Embryonic facial prominence (tissue), 1 donor: Measurements from ENCODE around the gene WNK3.

ENCODE experiments used
- DNase-seq: peaks from one replicate; pipeline ENCODE4 v3.0.0-alpha.2; 2016; ENCODE audit errors: extremely low spot score

WNK3 gene

DNA sequence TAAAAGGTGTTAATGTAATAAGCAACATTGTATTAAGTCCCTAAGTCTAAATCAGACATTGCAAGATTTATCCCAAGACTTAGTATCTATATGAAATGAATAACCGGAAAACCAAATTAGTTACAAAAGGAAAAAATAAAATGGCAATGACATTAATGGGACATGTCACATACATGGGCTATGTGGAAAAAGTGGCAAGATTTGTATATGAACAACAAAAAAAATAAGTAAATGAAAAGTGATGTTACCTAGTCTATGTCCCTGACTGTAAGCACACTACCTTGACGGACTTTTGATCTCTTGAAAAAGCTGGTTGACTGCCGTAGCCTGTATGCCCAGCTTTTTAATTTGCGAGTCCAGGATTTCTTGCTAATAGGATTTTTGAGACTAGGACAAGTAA lies 119.3 kb downstream of the WNK3 start:
- DNase-seq, result no peak

- DNase-seq, result no peak
Measured at GRCh38 chrX:54237014-54237413, 120.8 kb downstream of the WNK3 start.

DNA sequence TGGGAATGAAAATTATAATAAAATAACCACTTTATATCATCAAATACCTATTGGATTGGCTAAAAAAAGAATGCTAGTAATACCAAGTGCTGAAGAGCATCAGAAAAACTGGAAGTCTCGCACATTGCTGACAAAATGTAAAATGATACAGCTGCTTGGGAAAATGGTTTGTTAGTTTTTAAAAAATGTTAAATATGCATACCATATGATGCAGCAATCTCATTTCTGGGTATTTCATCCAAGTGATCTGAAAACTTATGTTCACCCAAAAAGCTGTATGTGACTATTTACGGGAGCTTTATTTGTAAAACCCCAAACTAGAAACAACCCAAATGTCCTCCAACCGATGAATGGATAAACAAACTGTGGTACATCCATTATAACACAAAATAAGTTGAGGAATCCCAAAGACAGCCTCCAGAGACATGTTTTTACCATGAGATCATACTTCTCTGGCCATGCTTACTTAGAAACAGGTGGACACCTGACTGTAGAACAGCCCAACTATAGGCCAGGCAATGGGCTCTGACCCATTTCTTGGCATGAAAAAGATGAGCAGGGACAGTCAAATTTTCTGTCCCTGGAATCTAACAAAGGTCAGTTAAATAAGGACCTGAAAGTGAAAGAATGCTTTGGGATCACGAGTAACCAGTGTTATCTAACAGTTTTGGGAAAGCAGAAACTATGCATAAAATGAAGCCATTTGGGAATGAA lies 127.3 kb downstream of the WNK3 start:
- no peak for DNase-seq

DNA sequence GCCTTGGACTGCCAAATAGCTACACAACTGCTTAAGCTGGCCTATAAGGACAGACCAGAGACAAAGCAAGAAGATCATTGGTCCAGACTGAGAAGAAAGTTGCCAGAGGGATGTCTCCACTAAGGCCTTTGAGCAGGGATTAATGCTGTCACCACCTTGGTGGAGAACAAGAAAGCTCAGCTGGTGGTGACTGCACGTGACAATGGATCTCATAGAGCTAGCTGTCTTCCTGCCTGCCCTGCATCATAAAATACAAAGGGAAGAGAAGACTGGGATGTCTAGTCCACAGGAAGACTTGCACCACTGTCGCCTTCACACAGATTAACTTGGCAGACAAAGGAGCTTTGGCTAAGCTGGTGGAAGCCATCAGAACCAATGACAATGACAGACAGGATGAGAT lies 134.3 kb downstream of the WNK3 start:
- no peak for DNase-seq

- no peak for DNase-seq
Measured at GRCh38 chrX:54213603-54214002, 144.2 kb downstream of the WNK3 start.

GRCh38 chrX:54208531-54208930 lies 149.3 kb downstream of the WNK3 start:
- no peak for DNase-seq

GRCh38 chrX:54198262-54198661 lies 159.6 kb downstream of the WNK3 start:
- no peak for DNase-seq

- DNase-seq, result no peak
Measured at GRCh38 chrX:54194982-54195588, 162.8 kb downstream of the WNK3 start.

GRCh38 chrX:54193085-54193821 lies 164.6 kb downstream of the WNK3 start:
- DNase-seq, result no peak

DNA sequence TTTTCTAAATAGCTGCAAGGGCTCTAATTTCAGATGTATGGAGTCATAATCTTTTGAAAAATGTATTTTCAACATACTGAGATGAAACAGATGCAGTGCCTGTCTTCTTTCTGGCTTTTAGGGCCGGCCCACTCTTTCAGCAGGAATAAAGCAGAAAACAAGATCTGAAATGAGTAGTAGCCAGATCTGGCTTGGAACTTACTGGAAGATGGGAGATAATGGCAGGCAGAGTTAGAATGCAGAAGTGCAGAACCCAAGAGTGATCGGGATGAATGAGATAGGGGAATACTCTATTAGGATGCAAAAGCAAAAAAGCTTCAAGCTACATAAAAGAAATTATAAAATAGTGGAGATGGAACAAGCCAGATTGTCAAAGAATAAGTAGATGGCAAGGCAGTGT lies 173.4 kb downstream of the WNK3 start:
- DNase-seq, result no peak

- peak; percentile 60 for DNase-seq
Measured at GRCh38 chrX:54182864-54183613, 174.8 kb downstream of the WNK3 start, which contains the start of gene FAM120C. TSS of gene FAM120C (minus strand) at chrX:54183254. CDS start at chrX:54183198, 56 bp downstream.

GRCh38 chrX:54182194-54182863 lies 175.5 kb downstream of the WNK3 start:
- no peak for DNase-seq

DNA sequence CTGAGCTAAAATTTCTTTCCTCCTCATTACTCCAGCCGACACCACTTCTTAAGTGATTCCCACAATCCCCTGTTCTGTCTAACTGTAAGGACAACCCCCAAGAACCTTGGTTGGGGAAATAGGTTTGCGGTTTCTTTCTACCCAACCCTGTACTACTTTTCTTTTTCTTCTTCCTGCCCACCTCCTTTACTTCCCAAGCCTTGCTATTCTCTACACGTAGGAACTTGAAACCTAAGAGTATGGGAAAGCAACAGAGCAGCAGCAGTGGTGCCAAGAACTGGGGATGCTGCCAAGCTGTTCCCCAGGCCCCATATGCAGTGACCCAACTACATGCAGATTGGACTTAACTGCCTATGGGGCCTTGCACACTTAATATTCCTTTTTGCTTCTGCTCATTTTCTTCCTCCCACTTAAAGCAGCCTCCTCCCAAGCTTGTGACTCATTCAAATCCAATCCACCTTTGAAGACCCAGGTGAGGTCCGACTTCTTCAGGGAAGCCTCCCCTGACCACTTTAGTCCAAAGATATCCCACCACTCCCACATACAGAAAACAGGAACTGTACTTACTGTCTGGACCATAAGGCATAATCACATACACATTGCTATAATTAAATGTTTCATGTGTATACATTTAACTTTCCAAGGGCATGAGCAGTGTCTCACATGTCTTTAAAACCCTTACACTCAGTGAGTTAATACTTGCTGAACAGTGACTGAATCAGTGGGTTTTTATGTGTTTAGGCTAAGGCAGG lies 176.5 kb downstream of the WNK3 start:
- no peak for DNase-seq

DNA sequence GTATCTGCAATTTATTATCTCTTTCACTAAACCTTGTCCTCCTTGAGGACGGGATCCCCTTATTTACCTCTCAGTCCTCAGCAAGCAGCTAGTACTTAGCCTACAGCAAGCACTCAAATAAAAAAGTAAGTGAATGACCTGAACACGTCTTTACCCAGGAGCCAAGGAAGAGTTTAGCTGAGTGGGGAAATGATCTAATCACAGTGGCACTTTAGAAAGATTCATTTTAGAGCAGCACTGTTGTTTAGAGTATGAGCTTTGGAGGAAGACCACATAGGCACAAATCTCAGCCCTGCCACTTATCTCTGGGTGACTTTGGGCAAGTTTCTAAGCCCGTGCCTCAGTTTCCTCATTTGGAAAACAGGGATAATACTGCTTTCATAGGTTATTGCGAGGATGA lies 177.4 kb downstream of the WNK3 start:
- no peak for DNase-seq

DNA sequence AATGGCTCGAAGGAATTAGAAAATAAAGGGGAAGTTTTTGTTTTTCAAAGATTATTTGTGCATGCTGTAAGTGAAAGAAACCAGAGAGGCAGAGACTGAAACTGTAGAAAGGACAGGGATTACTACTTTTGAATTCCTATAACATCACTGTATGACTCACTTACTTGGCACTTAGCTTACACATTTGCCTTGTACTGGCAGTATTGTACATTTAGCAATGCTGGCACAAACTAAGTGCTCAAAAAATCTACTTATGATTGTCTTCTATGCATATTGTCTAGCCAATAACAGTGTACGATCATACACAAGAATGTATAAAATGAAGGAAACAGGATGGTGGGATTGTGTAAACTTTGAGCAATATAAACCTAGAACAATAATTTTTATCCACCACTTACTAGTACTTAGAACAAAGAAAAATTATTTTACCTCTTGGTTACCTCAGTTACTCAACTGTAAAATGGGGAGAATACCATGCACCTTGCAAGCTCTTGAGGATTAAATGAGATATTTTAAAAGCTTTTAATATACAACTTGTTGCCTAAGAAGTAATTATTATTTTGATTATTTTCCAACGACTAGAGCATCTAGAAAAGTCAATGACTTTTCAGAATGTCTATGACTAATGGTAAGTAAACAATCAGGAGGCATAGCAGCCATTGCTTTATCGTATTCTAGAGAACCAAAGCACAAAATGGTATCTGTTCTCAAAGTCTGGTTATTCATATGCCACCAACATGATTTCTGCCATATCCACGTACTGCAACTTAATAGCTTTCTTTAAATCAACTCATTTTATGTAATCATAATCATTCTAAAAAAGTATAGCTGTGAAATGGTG lies 179.5 kb downstream of the WNK3 start:
- no peak for DNase-seq

DNA sequence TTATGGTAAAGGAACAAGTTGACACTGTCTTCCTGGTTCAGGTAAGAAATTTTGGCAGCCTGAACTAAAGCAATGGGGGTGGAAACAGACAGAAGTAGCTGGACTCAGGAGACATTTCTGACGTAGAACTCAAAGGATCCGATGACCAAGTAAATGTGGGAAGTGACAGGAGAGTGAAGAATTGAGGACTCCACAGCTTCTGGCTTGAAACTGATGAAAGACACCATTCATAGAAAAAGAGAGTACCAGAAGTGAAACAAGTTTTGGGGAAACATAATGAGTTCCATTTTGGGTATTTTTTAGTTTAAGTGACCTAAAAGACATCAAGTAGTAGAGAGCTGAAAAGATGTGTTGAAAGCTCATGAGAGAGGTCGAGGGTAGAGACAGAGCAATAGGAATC lies 180.5 kb downstream of the WNK3 start:
- DNase-seq, result no peak

GRCh38 chrX:54173791-54174190 lies 184.1 kb downstream of the WNK3 start:
- no peak for DNase-seq

DNA sequence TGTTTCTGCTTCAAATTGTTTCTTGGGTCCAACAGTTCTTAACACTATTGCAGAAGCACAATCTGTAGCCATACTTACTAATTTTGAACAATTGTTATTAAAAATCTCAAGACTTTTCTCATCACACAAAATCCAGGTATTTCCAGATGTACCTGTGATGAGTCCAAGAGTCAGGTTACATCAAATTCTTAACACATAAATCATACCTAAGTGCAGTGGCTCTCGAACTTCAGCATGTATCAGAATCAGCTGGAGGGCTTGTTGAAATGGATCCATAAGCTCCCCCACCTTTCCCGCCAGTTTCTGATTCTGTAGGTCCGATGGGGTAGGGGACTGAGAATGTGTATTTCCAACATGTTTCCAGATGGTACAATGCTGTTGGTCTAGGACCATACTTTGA lies 185.4 kb downstream of the WNK3 start:
- DNase-seq, result no peak

DNA sequence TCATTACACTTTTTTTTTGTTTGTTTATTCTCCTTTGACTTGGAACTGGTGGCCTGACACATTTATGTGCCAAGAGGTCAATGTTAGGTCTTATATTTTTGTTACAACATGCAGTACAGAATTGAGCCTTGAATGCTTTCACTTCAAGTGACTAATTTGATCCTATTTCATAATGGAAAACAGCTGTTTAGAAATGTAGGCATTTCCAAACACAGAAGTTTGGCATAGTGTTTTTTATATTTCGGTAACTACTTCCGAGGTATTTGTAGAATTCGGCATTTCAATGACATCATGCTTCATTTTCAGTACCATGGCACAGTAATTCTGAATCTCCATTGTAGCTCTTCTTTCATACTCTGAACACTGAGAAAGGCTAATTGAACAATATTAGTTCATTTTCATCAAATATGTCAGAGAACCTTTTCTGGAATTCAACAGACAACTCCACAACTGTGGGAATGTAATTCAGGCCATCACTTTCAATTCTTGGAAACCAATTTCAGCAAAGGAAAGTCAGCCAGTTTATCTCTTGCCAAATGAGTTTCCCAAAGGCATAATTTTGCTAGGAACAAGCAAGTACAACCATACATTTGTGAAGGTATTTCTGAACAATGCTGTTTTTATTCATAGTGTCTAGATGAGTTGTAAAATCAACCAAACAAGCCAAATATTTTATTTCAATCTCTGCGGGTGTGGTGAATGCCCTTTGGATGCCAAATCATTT lies 186.2 kb downstream of the WNK3 start:
- DNase-seq, result no peak
